Motor neuron (in vitro differentiated cells): Measurements from ENCODE around the gene SNAP47. TPM values are rescaled to one million over a fixed set of nuclear protein-coding genes. Genes with fewer than 3 reads are reported as not detected.
A peak's percentile ranks its signal among the peaks of the same experiment; 100 is the strongest.

ENCODE experiments used
- ATAC-seq, 8 experiments: fragments of 200-7000 bp; cut with Tn5 transposase; replicated peaks in 6 of 8; 2 replicates each; pipeline ENCODE4 v1.8.0; 2021; ENCODE audit warnings: mild to moderate bottlenecking in 8 of 8, moderate library complexity in 8 of 8
- H3K27ac ChIP-seq, 2 donors: fragments of 250-450 bp; sonication (Bioruptor Pico); 2 replicates each; pipeline ENCODE4 v1.9.0; 2021; ENCODE audit warnings: antibody characterized with exemption in 2 of 2, mild to moderate bottlenecking in 2 of 2, moderate library complexity in 1 of 2
- H3K4me1 ChIP-seq, 2 donors: fragments of 250-450 bp; sonication (Bioruptor Pico); replicated peaks in 1 of 2; 2 replicates each; pipeline ENCODE4 v1.6.1; 2021; ENCODE audit warnings: antibody characterized with exemption in 2 of 2, mild to moderate bottlenecking in 2 of 2, moderate library complexity in 1 of 2
- H3K4me3 ChIP-seq, 5 donors: fragments of 250-450 bp; sonication (Bioruptor Pico); 2 replicates each; pipeline ENCODE4 v1.9.0; 2021; ENCODE audit warnings: antibody characterized with exemption in 5 of 5, mild to moderate bottlenecking in 5 of 5, moderate library complexity in 4 of 5
- WGBS, 10 experiments: fragments of 450-650 bp; shearing (Covaris generic); methylation state at CpG; one replicate each; pipeline ENCODE4 v1.0.0; 2022; 5-methylcytosine and 5-hydroxymethylcytosine counted together
- in situ Hi-C, 9 experiments: fragments of 400-800 bp; cut with MboI; loops; one replicate each; pipeline ENCODE4 v1.15.0; 2021; ENCODE audit warnings: low sequenced_read_pairs in 9 of 9, low pct_unique_long_range_greater_than_20kb in 2 of 9; ENCODE audit not compliant: unreplicated experiment in 9 of 9
- total RNA-seq, 8 experiments: library from RNA; unstranded; fragments of 300-600 nt; gene quantifications; 2 replicates each; pipeline versions ENCODE4 v1.2.3 to v1.2.4, GENCODE V29; 2022

Gene SNAP47
- total RNA-seq, 8 experiments from 2014 or later: 26.6 to 56.0 (median 40.9) TPM

DNA sequence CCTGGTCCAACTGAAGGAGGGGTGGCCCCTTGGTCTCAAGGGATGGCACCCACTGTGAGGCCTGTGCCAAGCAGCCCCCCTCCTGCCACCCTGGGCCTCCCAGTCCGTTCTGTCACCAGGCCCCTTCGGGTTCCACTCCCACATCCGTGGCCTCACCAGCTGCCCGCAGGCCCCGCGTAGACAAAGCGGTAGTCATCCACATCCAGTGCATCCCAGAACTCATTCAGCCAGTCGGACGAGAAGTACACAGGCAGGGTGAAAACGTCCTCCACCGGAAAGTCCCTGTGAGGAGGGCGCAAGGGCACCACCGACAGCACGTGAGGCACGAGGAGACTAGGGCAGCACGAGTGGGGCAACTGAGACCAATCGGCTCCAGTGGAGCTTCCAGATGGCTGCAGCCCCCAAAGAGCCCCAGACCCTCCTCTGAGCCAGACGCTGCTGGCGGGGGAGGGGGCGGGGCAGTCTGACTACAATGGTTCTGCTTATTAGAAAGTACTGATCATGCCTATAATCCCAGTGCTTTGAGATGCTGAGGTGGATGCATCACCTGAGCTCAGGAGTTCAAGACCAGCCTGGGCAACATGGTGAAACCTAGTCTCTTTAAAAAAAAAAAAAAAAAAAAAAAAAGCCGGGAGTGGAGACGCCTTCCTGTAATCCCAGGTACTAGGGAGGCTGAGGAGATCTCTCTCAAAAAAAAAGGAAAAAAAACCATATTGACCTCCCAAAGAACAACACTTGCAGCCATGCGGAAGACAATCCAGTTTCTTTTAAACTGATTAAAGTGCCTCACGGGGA, 1.3 kb upstream of the SNAP47 start:
- in situ Hi-C loops: loop anchor here in 1 of 9 experiments (25.0 kb wide), 1 partner anchor 247 kb away; no protein-coding TSS in a partner anchor
- Histone ChIP-seq H3K4me3 (peak overlapping the region; percentile 74 to 95 (median 81)), H3K4me1 (peaks cover 26 to 31% of the 10 kb centered on the region in 2 donors), H3K27ac (peak overlapping the region; percentile 80 to 91)
- WGBS, 10 experiments: 13 to 83% (median 55%) methylated on average over 1 to 11 of the region's 24 CpGs; no CpG with 5 or more reads in 1 of the 10 experiments
- ATAC-seq: no peak

DNA sequence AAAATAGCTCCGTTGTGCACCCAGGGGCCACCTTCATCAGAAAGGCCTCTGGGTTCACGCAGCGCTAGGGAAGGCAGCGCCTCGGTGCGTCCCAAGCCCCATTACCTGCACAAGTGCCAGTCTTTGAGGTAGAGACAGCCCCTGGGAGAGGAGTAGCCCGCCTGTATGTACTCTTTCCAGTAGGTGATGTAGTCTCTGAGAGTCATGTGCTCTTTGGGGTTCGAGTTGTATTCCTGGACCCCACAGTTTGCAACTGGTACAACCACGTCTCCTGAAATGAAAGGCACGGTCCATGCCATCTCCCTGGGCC, 734 bp upstream of the SNAP47 start:
- Histone ChIP-seq H3K4me3 (peak overlapping the region; percentile 74 to 95 (median 81)), H3K27ac (peak overlapping the region; percentile 80 to 91), H3K4me1 (peaks cover 21 to 26% of the 10 kb centered on the region in 2 donors)
- no peak for ATAC-seq
- in situ Hi-C loops: loop anchor here in 1 of 9 experiments (25.0 kb wide), 1 partner anchor 247 kb away; no protein-coding TSS in a partner anchor
- WGBS, 10 experiments: 0 to 5% (median 2%) methylated on average over 2 to 9 of the region's 10 CpGs; no CpG with 5 or more reads in 3 of the 10 experiments

DNA sequence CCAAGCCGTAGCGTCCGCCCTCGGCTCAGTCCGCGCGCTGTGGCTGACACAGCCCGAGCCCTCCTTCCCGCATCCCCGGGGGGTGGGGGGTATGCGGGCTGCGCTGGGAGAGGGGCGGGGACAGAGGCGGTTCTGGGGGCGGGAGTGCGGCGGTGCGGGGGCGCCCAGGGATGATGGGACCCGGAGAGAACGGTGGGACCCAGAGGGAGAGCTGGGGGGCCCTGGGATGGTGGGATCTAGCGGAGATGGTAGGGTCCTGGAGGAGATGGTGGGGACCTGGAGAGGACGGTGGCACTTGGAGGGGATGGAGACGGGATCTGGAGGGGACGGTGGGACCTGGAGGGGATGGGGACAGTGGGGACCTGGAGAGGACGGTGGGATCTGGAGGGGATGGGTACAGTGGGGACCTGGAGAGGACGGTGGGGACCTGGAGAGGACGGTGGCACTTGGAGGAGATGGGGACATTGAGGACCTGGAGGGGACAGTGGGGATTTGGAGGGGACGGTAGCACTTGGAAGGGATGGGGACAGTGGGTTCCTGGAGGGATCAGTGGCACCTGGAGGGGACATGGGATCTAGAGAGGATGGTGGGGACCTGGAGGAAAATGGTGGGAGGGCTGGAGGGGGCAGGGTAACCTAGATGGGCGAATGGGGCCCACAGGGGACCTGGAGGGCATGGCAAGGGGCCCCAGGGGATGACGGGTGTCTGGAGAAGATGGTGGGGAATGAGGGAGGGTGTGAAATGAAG, 477 bp downstream of the SNAP47 start:
- peak overlapping the region; percentile 71 to 91 for H3K27ac ChIP-seq
- in situ Hi-C loops: loop anchor here in 1 of 9 experiments (25.0 kb wide), 1 partner anchor 248 kb away; no protein-coding TSS in a partner anchor
- no CpG with 5 or more reads among the region's 31 CpGs for whole genome bisulfite sequencing, 10 experiments
- peak overlapping the region; percentile 74 to 95 (median 81) for H3K4me3 ChIP-seq
- ATAC-seq: peak in 1 of 8 experiments; percentile 55
- H3K4me1 ChIP-seq: peaks cover 10 to 14% of the 10 kb centered on the region in 2 donors

DNA sequence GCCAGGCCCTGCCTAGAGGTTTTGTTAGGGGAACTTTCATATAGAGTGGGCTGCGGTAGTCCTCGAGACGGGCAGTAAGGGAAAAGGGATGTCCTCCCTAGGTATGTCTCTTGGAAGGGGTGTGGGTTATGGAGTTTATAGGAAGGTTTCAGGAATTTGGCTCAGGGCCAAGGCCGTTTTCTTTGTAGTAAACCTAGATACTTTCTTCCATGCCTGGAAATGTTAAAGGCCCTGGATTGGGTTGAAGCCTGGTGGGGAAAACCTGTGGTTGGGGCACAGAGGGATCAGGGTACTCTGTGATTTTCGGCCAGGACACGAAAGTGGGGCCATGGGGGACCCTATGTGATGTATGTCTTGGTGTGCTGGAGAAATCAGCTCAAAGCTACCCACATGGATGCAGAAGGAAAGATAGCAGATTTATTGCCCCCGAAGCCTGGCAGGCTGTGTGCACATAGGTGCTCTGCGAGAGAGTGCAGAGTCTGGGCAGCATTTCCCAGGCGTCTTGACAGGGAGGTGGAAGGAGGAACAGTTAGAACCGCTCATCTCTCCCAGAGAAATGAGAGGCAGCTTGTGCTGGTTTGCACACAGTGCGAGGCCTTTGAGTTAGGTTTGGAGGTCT, 1.7 kb downstream of the SNAP47 start:
- in situ Hi-C loops: loop anchor here in 1 of 9 experiments (25.0 kb wide), 1 partner anchor 250 kb away; no protein-coding TSS in a partner anchor

DNA sequence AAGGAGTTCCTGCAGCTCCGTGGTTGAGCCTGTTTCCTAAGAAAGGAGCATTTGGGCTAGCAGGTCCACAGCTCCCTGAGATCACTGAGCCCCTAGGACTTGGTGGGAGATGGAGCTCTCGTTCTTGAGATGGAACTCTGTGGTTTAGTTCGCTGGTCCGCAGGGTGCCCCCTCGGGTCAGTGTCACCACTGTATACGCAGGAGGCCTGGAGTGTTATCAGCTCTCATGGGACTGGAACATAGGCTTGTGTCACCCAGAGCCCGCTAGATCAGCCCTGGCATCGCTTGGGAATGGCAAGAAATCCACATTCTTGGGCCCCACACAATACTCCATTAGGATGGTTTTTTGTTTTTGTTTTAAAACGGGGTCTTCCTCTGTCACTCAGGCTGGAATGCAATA, 3.6 kb downstream of the SNAP47 start:
- 40 to 100% (median 92%) methylated on average over 1 to 7 of the region's 9 CpGs; no CpG with 5 or more reads in 2 of the 10 experiments for WGBS, 10 experiments
- no peak overlapping the region for H3K27ac ChIP-seq
- in situ Hi-C loops: loop anchor here in 1 of 9 experiments (25.0 kb wide), 1 partner anchor 252 kb away; no protein-coding TSS in a partner anchor
- H3K4me3 ChIP-seq: no peak overlapping the region
- H3K4me1 ChIP-seq: peaks cover 9 to 12% of the 10 kb centered on the region in 2 donors
- no peak for ATAC-seq

More for the DNA sequence above, 1.7 kb downstream of the SNAP47 start:
- Histone ChIP-seq H3K4me1 (peaks cover 10 to 14% of the 10 kb centered on the region in 2 donors), H3K27ac (no peak overlapping the region), H3K4me3 (no peak overlapping the region)
- no peak for ATAC-seq
- 50 to 100% (median 81%) methylated on average over 1 to 10 of the region's 11 CpGs; no CpG with 5 or more reads in 2 of the 10 experiments for WGBS, 10 experiments

DNA sequence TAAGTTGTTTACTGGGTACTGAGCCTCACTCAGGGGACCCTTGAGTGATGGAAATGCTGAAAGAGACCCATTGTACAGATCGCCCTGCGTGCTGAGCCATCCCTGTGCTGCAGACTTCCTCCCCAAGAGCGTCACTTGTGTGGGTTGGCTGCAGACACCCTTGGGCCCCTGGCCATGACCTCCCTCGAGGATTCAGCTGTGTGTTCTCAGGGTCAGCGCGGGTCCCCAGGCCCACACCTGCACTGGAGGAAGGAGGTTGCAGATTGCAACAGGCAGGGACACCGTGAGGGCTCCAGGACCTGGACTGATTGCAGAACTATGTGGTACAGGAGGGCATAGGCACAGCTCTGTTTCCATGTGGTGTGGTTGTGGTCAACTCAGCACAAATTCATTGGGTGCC, 4.4 kb downstream of the SNAP47 start:
- Histone ChIP-seq H3K4me3 (no peak overlapping the region), H3K4me1 (peaks cover 4 to 9% of the 10 kb centered on the region in 2 donors), H3K27ac (no peak overlapping the region)
- ATAC-seq: no peak
- WGBS, 10 experiments: 80 to 100% (median 96%) methylated on average over 2 to 4 of the region's 7 CpGs; no CpG with 5 or more reads in 7 of the 10 experiments
- in situ Hi-C loops: loop anchor here in 1 of 9 experiments (25.0 kb wide), 1 partner anchor 252 kb away; no protein-coding TSS in a partner anchor

DNA sequence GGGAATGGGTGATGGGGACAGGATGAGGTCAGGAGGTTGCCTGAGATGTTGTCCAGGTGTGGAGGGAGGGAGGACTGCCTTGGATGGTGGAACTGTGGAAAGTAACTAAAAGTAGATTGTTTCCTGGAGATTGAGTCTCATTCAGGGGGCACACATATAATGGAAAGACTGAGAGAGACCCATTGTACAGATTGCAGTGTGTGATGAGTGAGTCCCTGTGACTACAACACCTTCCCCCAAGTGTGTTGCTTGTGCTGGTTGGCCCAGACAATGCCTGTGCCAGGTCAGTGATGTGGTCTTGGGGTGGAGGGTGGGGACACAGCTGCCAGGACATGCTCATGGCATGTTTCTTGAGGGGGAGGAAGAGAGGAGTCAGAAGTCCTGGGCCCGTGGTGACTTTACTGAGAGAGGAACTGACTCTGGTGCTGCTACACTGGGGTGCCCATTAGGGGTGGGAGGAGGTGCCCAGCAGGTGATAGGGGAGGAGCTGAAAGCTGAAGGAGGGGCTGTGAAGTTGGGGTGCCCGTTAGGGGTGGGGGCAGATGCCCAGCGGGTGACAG, 5.2 kb downstream of the SNAP47 start:
- no peak for ATAC-seq
- 40% methylated on average over 1 of the region's 3 CpGs; no CpG with 5 or more reads in 9 of the 10 experiments for WGBS, 10 experiments
- in situ Hi-C loops: loop anchor here in 1 of 9 experiments (25.0 kb wide), 1 partner anchor 253 kb away; no protein-coding TSS in a partner anchor
- peaks cover 6 to 14% of the 10 kb centered on the region in 2 donors for H3K4me1 ChIP-seq
- no peak overlapping the region for H3K4me3 ChIP-seq
- no peak overlapping the region for H3K27ac ChIP-seq

DNA sequence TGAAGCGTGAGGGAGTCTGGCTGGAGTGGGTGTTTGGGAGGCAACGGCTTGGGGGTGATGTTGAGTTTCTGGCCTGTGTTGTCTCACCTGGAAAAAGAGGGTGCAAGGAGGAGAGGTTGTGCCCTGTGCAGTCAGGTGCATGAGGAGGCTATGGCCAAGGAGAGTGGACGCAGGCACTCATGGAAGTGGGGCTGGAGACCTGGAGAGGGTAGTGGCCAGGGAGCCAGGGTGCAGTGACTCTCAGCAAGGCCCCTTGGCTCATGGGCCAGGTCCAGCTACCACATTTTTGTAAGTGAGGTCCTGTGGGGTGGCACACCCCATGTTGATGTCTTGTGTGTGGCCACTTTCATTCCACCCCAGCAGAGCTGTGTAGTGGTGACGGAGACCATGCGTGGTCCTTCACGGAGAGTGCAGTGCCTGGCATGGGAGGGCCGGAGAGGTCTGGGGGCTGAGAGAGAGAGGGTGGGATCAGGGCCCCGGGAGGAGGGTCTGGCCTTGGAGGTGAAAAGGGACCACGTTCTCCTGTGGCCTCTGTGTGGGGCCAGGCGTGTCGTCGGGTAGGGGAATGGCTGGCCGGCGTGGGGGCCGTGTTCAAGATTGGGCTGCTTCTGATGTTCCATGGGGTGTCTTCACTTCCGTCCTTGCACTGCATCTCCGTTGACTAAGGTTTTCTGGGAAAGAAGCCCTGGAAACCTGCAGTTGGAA, 6.1 kb downstream of the SNAP47 start:
- Histone ChIP-seq H3K4me1 (peaks cover 9 to 18% of the 10 kb centered on the region in 2 donors), H3K4me3 (no peak overlapping the region), H3K27ac (no peak overlapping the region)
- 80 to 100% (median 96%) methylated on average over 1 to 11 of the region's 17 CpGs; no CpG with 5 or more reads in 1 of the 10 experiments for WGBS, 10 experiments
- ATAC-seq: no peak
- in situ Hi-C loops: loop anchor here in 1 of 9 experiments (25.0 kb wide), 1 partner anchor 254 kb away; no protein-coding TSS in a partner anchor

DNA sequence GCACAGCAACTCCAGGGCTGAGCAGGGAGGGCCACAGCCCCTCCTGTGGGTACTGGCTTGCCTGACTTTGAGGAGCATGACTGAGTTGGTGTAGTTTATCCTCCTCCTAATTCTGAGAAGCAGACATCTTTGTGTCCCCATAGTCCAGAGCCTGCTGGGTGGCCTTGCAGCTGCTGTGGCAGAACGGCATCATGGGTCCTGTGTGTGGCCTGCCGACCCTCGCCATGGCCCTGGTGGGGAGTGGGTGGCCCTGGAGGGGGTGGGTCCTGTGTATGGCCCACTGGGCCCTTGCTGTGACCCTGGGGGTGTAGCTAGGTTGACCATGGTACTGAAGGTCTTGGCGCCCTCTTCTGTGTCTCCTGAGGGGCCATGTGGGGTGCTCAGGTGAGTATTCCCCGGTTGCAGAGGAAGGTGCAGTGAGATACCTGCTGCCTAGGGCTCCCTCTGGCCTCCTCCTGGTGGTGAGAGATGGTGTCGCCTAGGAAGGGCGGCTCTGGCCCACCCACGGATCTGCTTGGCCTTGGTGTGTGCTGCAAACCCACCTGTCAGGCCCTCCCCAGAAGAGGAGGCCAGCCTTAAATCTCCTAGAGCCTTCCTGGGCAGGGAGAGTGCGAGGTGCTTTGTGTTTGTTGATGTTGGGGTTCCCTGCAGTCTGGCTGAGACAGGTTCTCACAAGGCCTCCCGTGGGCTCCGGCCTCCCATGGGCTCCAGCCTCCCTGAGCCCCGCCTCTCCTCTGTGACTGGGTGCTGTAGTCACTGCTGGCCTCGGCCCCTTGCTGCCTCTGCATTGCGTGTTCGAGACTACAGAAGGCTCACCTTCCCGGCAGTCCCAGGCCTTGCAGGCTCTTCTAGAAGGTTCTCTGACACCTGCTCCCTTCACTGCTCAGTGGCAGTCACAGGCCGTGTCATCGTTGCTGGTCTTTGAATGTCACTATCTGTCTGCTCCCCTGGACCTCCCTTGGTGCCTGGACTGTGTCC, 7.8 kb downstream of the SNAP47 start:
- WGBS, 10 experiments: 74 to 95% (median 83%) methylated on average over 3 to 7 of the region's 18 CpGs; no CpG with 5 or more reads in 6 of the 10 experiments
- Histone ChIP-seq H3K4me1 (peaks cover 9 to 15% of the 10 kb centered on the region in 2 donors), H3K4me3 (no peak overlapping the region), H3K27ac (no peak overlapping the region)
- in situ Hi-C loops: loop anchor here in 1 of 9 experiments (25.0 kb wide), 1 partner anchor 256 kb away; no protein-coding TSS in a partner anchor
- no peak for ATAC-seq

DNA sequence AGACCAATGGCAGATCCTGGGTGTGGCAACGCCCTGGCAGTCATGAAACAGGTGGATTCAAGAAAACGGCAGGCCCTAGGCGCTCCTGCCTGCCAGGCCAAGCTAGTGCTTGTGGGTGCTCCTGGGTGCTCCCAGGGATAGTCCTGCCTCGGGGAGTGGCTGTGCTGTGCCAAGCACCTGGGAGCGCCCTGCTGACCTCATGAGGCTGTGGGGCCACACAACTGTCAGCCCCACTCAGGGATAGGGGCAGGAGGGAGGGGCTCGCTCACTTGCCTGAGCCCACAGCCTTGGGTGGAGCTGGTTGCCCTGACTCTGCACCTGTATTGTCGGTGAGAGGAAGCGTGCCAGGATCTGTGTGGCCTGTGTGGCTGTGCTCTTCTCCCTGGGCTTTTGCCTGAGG, 9.4 kb downstream of the SNAP47 start:
- H3K4me1 ChIP-seq: peaks cover 9 to 18% of the 10 kb centered on the region in 2 donors
- ATAC-seq: no peak
- no peak overlapping the region for H3K27ac ChIP-seq
- H3K4me3 ChIP-seq: no peak overlapping the region
- in situ Hi-C loops: loop anchor here in 1 of 9 experiments (25.0 kb wide), 1 partner anchor 257 kb away; no protein-coding TSS in a partner anchor
- WGBS, 10 experiments: 73 to 100% (median 93%) methylated on average over 1 to 5 of the region's 8 CpGs; no CpG with 5 or more reads in 3 of the 10 experiments
